Glomerular visceral epithelial cell (primary cell): ENCODE results near the gene NSL1.
"Not testable (repeated sequence)": the region's sequence is repeated elsewhere in the genome, so short reads cannot be mapped to it uniquely, and the experiment has no call there.

Source experiments
- DNase-seq: peaks from one replicate; pipeline ENCODE4 v3.0.0-alpha.2; 2016; ENCODE audit errors: extremely low spot score

Gene NSL1

DNA sequence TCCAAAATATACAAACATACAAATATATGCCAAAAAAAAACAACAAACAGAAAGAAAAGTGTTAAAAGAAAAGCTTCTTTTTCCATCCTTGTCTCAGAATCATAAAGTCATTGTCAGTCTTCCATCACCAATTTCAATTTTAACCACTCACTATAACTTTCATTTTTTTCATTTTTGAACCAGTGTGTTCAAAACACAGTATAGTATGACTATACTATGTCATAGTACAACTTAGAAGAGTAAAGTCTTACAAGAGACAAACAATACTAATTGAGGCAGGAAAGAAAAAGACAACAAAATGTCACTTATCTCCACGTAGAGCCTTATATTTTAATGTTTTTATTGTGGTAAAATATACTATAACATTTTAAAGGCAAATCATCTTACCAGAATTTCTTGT, 7.6 kb downstream of the NSL1 start:
- DNase-seq = no peak

DNA sequence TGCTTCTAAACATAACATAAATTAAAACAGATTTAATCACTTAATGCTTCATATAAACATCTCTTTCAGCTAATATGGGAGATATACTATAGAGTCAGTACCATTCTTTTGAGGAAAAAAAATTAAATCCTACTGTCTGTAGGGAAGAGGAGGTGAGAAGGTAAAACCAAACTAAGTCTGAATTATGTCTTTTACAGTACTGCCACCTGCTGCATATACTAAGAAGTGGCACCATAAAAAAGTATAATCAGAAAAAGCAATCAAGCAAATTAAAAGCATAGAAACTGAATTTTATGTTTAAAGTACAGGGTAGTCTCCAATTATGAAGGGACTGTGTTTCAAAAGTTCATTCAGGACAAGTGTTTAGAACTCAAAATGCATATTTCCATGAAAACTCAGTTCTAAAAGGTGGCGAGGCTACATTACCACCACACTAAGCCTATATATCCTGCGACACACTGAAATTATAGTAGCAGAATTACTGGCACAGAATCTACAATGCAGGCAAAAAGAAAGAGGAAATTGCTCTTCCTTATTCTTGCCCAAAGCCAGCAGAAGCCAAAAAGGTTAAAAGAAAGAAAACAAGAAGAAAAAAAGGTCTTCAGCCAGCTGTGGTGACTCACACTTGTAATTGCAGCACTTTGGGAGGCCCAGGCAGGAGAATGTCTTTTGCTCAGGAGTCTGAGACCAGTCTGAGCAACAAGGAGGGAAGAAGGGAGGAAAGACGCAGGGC, 9.0 kb downstream of the NSL1 start:
- DNase-seq = peak; percentile 31

DNA sequence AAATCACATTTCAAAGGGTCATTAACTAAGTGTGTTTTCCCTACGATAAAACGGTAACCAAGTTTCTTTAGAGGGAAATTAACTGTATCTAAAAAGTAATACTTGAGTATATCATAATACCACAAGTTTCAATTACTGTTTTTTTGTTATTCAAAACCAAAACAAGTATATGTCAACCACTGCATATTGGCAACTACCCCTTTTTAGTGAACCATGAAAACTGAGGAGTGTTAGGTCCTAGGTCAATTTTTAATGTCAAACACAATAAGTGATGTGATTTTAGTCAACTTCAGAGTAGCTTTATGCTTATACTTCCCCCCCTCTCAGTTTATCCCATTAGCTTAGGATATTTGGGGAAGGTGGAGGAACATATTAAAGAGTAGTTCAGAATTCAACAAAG, 10.4 kb downstream of the NSL1 start:
- DNase-seq = no peak

DNA sequence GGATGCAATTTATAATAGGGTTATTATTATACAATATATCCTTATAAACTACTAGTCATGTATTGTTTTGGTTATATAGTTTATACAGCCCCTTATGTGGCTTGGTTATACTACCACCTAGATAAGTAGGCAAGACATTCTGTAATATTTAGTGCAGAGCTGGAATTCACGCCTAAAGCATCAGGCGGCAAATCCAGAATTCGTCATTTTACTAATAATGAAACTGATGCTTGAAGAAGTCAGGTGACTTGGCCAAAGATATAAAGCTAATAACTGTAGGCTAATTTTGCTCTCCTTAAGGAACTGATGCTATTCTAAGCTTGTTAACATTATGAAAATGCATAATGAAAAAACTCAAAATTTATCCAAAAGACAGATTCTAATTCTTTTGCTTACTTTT, 10.8 kb downstream of the NSL1 start:
- no peak for DNase-seq

DNA sequence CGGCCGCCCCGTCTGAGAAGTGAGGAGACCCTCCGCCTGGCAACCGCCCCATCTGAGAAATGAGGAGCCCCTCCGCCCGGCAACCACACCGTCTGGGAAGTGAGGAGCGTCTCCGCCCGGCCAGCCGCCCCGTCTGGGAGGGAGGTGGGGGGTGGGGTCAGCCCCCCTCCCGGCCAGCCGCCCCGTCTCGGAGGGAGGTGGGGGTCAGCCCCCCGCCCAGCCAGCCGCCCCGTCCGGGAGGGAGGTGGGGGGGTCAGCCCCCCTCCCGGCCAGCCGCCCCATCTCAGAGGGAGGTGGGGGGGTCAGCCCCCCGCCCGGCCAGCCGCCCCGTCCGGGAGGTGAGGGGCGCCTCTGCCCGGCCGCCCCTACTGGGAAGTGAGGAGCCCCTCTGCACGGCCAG, 12.5 kb downstream of the NSL1 start:
- DNase-seq = not testable (repeated sequence)

DNA sequence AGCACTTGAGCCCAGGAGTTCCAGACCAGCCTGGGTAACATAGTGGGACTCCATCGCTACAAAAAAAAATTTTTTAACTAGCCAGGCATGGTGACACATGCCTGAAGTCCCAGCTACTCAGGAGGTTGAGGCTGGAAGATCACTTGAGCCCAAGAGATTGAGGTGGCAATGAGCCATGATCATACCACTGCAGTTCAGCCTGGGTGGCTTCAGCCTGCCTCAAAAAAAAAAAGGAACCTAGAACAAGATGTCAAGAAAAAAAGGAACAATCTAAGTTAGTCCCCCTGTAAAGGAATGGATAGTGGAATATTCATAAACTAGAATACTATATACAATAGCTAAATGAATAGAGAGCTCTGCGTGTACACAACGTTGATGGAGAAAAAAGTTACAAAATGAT, 14.4 kb downstream of the NSL1 start:
- no peak for DNase-seq

DNA sequence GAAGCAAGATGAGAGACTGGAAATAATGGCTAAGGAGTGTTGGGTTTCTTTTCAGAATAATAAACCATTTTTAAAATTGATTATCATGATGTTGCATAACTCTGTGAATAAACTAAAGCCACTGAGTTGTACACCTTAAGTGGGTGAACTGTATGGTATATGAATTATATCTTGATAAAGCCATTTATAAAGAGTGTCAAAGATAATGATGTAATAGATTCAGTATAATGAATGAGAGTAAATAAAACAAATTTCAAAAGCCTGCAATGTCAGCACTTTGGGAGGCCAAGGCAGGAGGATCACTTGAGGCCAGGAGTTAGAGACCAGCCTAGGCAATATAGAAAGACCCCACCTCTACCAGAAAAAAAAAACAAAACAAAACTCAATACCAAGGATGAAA, 16.3 kb downstream of the NSL1 start:
- DNase-seq = no peak

DNA sequence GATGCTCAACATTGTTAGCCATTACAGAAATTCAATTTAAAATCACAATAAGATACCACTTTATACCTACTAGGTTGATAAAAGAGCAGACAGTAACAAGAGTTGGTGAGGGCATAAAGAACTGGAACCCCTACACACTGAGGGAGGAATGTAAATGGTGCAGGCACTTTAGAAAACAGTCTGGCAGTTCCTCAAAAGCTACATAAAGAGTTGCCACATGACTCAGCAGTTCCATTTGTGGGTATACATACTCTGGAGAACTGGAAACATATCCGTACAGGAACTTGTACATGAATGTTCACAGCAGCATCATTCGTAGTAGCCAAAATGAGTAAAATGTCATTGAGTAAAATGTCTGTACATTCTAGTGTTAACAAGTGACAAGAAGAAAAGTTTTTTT, 17.0 kb downstream of the NSL1 start:
- no peak for DNase-seq

DNA sequence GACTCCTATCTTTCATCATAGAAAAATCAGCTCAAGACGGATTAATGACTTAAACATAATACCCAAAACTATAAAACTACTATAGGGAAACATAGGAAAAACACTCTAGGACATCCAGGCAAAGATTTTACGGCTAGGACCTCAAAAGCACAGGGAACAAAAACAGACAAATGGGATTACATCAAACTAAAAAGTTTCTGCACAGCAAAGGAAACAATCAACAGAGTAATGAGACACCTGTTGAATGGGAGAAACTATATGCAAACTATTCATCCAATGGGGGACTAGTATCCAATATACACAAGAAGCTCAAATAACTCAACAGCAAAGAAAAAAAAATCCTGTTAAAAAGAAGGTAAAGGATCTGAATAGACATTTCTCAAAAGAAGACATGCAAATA, 18.6 kb downstream of the NSL1 start:
- no peak for DNase-seq

DNA sequence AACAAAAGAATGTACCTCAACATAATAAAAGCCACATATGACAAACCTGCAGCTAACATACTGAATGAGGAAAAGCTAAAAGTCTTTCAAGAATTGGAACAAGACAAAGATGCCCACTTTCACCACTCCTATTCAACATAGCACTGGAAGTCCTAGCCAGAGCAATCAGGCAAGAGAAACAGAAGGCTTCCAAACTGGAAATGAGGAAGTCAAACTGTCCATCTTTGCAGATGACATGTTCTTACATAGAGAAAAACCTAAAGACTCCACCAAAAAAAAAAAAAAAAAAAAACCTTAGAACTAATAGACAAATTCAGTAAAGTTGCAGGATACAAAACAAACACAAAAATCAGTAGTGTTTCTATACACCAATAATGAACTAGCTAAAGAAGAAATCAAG, 20.2 kb downstream of the NSL1 start:
- no peak for DNase-seq

DNA sequence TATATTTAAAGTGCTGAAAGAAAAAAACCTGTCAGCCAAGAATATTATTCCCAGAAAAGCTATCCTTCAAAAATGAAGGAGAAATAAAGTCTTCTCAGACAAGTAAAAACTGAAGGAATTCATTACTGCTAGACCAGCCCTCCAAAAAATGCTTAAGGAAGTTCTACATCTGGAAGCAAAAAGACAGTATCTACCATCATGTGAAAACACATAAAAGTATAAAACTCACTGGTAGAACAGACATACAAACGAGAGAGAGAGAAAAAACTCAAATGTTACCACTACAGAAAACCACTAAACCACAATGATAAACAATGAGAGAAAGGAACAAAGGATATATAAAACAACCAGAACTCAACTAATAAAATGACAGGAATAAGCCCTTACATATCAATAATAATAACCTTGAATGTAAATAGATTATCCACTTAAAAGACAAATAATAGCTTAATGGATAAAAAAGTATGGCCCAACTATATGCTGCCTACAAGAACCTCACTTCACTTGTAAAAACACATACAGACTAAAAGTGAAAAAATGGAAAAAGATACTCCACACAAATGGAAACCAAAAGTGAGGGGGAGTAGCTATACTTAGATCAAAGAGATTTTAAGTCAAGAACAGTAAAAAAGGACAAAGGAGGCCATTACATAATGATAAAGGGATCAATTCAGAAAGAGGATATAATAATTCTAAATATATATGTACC, 22.0 kb downstream of the NSL1 start:
- no peak for DNase-seq

DNA sequence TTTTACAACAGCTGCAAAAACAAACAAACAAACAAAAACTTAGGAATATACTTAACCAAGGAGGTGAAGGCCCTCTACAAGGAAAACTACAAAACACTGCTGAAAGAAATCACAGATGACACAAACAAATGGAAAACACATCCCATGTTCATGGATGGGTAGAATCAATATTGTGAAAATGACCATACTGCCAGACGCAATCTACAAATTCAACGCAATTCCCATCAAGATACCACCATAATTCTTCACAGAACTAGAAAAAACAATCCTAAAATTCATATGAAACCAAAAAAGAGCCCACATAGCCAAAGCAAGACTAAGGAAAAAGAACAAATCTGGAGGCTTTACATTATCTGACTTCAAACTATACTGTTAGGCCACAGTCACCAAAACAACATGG, 24.8 kb downstream of the NSL1 start:
- not testable (repeated sequence) for DNase-seq

DNA sequence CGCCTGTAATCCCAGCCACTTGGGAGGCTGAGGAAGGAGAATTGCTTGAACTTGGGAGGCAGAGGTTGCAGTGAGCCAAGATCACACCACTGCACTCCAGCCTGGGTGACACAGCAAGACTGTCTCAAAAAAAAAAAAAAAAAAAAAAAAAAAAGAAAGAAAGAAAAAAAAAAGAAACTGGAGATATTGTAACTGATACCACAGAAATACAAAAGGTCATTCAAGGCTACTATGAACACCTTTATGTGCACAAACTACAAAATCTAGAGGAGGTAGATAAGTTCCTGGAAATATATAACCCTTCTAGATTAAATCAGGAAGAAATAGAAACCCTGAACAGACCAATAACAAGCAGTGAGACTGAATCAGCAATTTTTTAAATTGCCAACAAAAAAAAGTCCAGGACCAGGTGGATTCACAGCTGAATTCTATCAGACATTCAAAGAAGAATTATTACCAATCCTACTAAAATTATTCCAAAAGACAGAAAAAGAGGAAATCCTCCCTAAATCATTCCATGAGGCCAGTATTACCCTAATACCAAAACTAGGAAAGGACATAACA, 26.8 kb downstream of the NSL1 start:
- DNase-seq = not testable (repeated sequence)

DNA sequence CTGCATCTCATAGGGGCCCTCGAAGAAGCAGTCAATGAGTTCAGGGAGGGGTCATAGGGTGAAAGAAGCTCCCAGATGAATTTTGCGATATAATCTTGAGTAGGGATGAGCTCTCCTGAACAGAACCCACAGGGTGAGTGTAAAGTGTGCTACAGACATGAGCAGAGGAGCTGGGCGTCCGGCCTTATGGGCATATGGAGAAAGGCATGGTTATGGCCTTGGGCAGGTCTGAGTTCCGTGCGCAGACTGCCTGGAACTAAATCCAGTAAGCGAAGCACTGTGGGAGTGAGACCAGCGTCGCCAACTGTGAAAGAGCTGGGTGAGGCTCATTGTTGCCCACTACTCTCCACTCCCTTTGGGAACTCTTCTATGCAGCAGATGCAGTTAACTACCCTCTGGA, 28.7 kb downstream of the NSL1 start:
- DNase-seq = no peak

DNA sequence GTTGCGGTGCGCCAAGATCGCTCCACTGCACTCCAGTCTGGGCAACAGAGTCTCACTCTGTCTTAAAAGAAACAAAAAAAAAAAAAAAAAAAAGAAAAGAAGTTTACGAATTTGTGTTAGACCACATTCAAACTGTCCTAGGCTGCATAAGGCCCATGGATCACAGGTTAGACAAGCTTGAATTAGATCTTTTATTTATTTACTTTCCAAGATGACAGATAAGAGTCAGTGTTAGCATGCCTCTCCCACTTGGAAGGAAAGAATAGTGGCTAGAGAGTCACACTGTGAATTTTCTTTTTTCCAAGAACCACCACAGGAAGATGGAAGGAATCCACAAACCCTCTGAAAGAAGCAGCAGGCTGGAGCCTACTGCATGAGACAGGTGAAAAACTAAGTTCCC, 29.3 kb downstream of the NSL1 start:
- no peak for DNase-seq

DNA sequence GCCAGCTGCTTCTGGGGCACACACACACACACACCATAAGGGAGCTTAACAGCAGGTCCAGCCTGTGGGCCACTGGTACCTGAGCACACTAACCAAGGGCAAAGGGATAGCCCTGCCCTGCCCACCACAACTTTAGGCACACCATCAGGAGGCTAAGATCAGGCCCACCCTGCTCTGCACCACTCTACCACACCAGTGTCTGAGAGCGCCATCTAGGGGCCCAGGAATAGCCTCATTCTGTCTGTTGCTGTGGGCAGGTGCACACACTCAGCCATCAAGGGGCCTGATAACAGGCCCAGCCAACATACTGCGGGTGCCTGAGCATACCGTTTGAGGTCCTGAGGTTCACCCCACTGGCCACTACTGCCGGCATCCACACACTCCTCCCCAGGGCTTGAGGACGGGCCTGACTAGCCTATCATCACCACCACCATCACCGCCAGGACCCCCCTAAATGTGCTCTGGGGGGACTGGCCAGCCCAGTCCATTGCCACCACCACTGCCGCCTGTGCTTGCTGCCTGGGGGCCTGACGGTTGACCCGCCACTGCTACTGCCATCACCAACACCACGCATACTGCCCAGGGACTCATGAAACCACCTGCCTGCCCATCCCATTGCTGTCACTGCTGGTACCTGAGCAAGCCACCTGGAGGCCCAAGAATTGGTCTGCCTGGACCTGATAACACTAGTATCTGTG, 31.3 kb downstream of the NSL1 start:
- no peak for DNase-seq

DNA sequence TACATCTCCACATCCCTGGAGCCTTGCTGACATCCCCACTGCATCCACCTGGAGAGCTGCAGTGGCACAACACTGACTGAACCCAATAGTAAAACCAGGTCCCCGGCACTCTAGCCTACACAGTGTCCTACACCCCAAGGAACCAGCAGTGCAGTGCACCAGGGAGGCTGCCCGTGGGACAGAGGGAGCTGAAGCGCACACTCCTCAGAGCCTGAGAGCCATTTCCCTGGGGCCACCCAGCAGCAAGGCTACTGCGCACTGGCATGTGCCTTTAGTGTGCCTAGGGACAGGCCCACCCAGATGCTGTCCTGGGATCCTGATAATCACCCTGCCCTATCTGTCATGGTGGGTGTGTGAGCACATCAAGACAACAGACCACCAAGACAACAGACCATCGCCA, 31.9 kb downstream of the NSL1 start:
- no peak for DNase-seq

DNA sequence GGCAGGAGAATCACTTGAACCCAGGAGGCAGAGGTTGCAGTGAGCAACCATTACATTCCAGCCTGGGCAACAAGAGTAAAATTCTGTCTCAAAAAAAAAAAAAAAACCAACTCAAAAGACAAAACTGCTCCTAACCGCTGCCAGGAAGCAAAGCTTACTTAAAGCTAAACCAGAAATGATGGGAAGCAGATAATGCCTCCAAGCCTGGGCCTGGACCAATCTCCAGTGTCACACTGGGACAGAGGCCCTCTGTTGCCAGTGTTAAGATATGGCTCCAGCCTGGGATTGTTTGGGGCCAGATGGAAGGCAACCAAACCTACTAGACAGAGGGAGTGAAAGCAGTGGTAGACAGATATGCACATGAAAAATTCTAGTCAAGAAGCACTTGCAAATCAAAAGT, 36.9 kb downstream of the NSL1 start:
- no peak for DNase-seq

DNA sequence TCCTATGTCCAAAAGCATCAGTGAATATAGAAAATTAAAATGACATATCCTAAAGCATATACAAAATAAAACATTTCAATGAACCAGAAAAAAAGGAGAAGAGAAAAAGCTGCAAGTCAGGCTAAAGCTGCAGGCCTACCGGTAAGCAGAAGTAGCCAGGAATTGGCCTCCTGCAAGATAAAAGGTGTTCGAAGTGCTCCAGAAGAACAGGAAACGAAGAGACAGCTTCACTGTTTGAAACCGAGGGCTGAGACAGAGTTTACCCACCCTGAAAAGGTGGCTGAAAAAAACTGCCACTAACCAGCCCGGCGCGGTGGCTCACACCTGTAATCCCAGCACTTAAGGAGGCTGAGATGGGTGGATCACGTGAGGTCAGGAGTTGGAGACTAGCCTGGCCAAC, 37.4 kb downstream of the NSL1 start:
- no peak for DNase-seq

DNA sequence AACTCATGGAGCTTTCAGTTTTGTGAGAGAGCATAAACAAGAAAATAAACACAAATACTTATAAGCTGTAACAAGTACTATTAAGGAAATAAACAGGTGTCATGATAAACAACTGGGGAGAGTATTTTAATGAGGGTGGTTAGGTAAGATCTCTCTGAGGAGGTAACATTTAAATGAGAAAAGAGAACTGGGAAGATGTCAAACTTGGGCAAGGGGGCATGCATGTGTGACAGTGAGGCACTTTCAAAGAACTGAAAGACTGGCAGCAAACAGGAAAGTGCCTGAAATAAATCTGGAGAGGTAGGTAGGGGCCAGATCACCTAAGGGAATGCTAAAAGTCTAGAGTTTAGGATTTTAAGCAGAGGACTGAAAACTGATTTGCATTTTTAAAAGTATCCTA, 37.8 kb downstream of the NSL1 start:
- DNase-seq = no peak

DNA sequence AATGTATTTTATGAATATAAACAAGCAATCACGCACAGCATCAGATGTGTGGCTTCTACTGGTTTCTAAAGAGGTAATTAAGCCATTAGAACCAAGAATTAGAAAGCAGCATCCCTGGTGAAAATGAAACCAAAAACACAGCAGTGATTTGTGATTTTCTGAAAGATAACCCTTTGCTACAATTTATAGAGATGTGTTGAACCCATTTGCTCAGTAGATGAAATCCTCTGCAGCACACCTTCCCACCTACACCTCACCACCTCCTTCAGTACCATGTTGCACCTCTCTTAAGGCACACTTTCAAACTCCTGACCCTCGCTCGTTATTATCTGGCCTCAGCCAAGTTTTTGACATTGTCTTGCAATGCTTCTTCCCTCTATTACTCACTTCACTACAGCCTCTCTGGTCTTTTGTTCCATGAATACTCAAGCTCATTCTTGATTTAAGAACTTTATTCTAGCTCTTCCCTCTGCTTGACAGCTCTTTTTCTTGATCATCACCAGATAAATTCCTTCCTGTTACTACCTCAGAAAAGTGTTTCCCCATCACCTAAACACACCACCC, 38.6 kb downstream of the NSL1 start:
- no peak for DNase-seq

DNA sequence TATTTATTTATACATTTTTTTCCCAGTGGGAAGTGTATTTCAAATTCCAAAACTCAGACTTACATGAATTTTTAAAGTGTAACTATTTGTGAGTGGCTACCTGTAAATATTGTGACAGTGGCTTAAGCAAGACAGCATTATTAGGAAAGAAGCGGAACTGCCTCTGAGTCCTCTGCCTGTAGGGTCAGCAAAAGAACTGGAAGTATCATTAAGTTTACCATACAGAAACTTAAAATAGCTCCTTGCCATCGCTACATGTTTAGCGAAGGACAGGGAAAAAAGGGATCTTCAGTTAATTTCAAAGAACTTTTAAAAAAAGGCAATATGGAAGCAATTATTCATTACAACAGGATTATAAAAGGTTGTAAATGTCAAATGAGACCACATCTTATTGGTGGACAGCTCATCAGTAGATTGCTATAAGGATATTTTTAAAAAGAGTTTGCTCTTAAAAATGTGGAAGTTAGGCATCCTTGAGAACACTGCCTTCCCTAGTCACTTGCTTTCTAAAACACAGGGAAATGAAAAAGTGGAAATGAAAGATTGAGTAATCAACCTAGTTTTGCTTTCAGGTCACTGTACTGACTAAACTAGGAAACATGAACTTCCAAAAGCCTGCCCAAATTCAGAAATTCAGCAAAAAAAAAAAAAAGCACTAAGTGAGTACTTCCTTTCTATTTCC, 39.2 kb downstream of the NSL1 start:
- DNase-seq = no peak
